Neural cell (in vitro differentiated cells): ENCODE data around the gene GHRH. TPM values are rescaled to one million over a fixed set of nuclear protein-coding genes. Genes with fewer than 3 reads are reported as not detected.

ENCODE experiments used
- H2AFZ ChIP-seq: fragments of 200-600, 300-800 bp; sonication (generic), shearing (Covaris generic); 2 replicates; pipeline ENCODE4 v1.6.0; 2014; ENCODE audit warnings: low read depth, mild to moderate bottlenecking, antibody characterized with exemption, low read length, moderate library complexity
- H3F3A ChIP-seq: fragments of 200-600 bp; shearing (Covaris generic); 2 replicates; pipeline ENCODE4 v1.6.1; 2016; ENCODE audit warnings: mild to moderate bottlenecking, moderate library complexity, mixed read lengths, antibody characterized with exemption, low read length; ENCODE audit not compliant: insufficient read depth, poor library complexity, severe bottlenecking
- H3K27ac ChIP-seq: fragments of 200-600, 300-800 bp; sonication (generic), shearing (Covaris generic); 2 replicates; pipeline ENCODE4 v1.5.1; 2014; ENCODE audit warnings: mild to moderate bottlenecking, low read length, moderate library complexity
- H3K27me3 ChIP-seq: fragments of 300-800, 200-600 bp; sonication (generic), shearing (Covaris generic); 2 replicates; pipeline ENCODE4 v1.6.0; 2014; ENCODE audit warnings: mild to moderate bottlenecking, low read depth, low read length, moderate library complexity; ENCODE audit not compliant: insufficient read depth
- H3K36me3 ChIP-seq: fragments of 300-800, 200-600 bp; sonication (generic), shearing (Covaris generic); 2 replicates; pipeline ENCODE4 v1.5.1; 2014; ENCODE audit warnings: mild to moderate bottlenecking, antibody characterized with exemption, low read length, moderate library complexity; ENCODE audit not compliant: insufficient read depth
- H3K4me2 ChIP-seq: fragments of 300-800, 200-600 bp; sonication (generic), shearing (Covaris generic); 2 replicates; pipeline ENCODE4 v1.6.0; 2014; ENCODE audit warnings: mild to moderate bottlenecking, low read length
- H3K4me3 ChIP-seq: fragments of 300-800, 200-600 bp; sonication (generic), shearing (Covaris generic); 2 replicates; pipeline ENCODE4 v1.5.1; 2014; ENCODE audit warnings: mild to moderate bottlenecking, low read length, moderate library complexity
- H3K79me2 ChIP-seq: fragments of 200-600 bp; shearing (Covaris generic); replicated peaks from 2 replicates; pipeline ENCODE4 v1.6.0; 2014; ENCODE audit warnings: mild to moderate bottlenecking, low read length, moderate library complexity; ENCODE audit not compliant: insufficient read depth
- H3K9ac ChIP-seq: fragments of 300-800, 200-600 bp; sonication (generic), shearing (Covaris generic); 2 replicates; pipeline ENCODE4 v1.6.1; 2016; ENCODE audit warnings: mild to moderate bottlenecking, low read length, mixed read lengths
- H3K9me2 ChIP-seq: fragments of 200-600 bp; shearing (Covaris generic); 2 replicates; pipeline ENCODE4 v1.6.1; 2016; ENCODE audit warnings: mild to moderate bottlenecking, low read length, mixed read lengths; ENCODE audit not compliant: insufficient read depth
- H3K9me3 ChIP-seq: fragments of 200-600, 300-800 bp; sonication (generic), shearing (Covaris generic); 2 replicates; pipeline ENCODE4 v1.6.1; 2016; ENCODE audit warnings: mild to moderate bottlenecking, mixed run types, low read length, moderate library complexity, mixed read lengths
- H4K20me1 ChIP-seq: fragments of 200-600 bp; shearing (Covaris generic); 2 replicates; pipeline ENCODE4 v1.6.1; 2016; ENCODE audit warnings: mild to moderate bottlenecking, mixed run types; ENCODE audit not compliant: insufficient read depth
- EP300 ChIP-seq: fragments of 450-650 bp; conservative IDR thresholded peaks from 2 replicates; pipeline ENCODE4 v1.6.1; 2014; ENCODE audit warnings: antibody characterized with exemption, mild to moderate bottlenecking, moderate library complexity; ENCODE audit not compliant: poor library complexity, severe bottlenecking
- EZH2 ChIP-seq: fragments of 200-600, 300-800 bp; shearing (Covaris generic), sonication (generic); IDR thresholded peaks from 2 replicates; pipeline ENCODE4 v1.6.1; 2014; ENCODE audit warnings: antibody characterized with exemption, low read length, borderline replicate concordance, mild to moderate bottlenecking; ENCODE audit not compliant: insufficient read depth, poor library complexity, severe bottlenecking
- MXI1 ChIP-seq: fragments of 450-650 bp; conservative IDR thresholded peaks from 2 replicates; pipeline ENCODE4 v1.6.1; 2014; ENCODE audit warnings: antibody characterized with exemption, mild to moderate bottlenecking; ENCODE audit not compliant: poor library complexity, severe bottlenecking
- POLR2AphosphoS5 ChIP-seq: IDR thresholded peaks from 2 replicates; pipeline ENCODE4 v1.6.1; 2012
- RAD21 ChIP-seq: fragments of 450-650 bp; conservative IDR thresholded peaks from 2 replicates; pipeline ENCODE4 v1.6.1; 2014; ENCODE audit warnings: antibody characterized with exemption, mild to moderate bottlenecking, moderate library complexity
- SMC3 ChIP-seq: fragments of 450-650 bp; conservative IDR thresholded peaks from 2 replicates; pipeline ENCODE4 v1.6.1; 2014; ENCODE audit warnings: antibody characterized with exemption, mild to moderate bottlenecking, moderate library complexity; ENCODE audit not compliant: poor library complexity
- TAF1 ChIP-seq: IDR thresholded peaks from 2 replicates; pipeline ENCODE4 v1.6.1; 2012; ENCODE audit warnings: low read depth
- polyA plus RNA-seq: library from polyadenylated mRNA; depleted of rRNA; stranded (reverse); fragments of >200 nt; gene quantifications from 2 replicates; pipeline ENCODE4 v1.2.3, GENCODE V29; 2014
- TF ChIP-seq, protein P1 (sequence below): IDR thresholded peaks from 2 replicates; pipeline ENCODE4 v1.6.1; 2012; ENCODE audit warnings: borderline replicate concordance
- TF ChIP-seq, protein P2 (sequence below): fragments of 450-650 bp; IDR thresholded peaks from 2 replicates; pipeline ENCODE4 v1.5.1; 2014; ENCODE audit warnings: antibody characterized with exemption, mild to moderate bottlenecking, moderate library complexity; ENCODE audit not compliant: poor library complexity, severe bottlenecking

GHRH gene
- polyA plus RNA-seq, 1 donor from 2014 or later = not detected

DNA sequence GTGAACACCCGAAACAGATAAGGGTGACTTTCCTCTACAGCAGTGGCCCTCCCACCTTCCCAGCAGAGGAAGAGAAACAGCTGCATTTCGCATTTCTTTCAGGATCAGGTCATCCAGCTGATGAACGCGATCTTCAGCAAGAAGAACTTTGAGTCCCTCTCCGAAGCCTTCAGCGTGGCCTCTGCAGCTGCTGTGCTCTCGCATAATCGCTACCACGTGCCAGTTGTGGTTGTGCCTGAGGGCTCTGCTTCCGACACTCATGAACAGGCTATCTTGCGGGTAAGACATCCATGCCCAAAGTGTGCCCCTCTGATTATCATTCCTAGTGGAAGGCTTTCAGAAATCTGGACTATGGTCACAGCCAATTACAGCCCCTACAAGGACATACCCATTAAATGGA, 54.4 kb downstream of the GHRH start:
- Histone ChIP-seq H3K9me3 (no peaks in the 10 kb centered on the region), H3K27ac (no peak overlapping the region), H3K27me3 (peaks cover 4% of the 10 kb centered on the region), H3K4me2 (no peak overlapping the region), H4K20me1 (no peaks in the 10 kb centered on the region), H3K79me2 (no peaks in the 10 kb centered on the region), H3K36me3 (peaks cover 31% of the 10 kb centered on the region), H3K4me3 (no peak overlapping the region), H2AFZ (no peak overlapping the region), H3F3A (peaks cover 18% of the 10 kb centered on the region), H3K9me2 (no peaks in the 10 kb centered on the region), H3K9ac (no peak overlapping the region)
- TF ChIP-seq RAD21 (no peak), EP300 (no peak), TAF1 (no peak), MXI1 (no peak), SMC3 (no peak), POLR2AphosphoS5 (no peak), EZH2 (no peak)
- TF ChIP-seq, protein P1, sequence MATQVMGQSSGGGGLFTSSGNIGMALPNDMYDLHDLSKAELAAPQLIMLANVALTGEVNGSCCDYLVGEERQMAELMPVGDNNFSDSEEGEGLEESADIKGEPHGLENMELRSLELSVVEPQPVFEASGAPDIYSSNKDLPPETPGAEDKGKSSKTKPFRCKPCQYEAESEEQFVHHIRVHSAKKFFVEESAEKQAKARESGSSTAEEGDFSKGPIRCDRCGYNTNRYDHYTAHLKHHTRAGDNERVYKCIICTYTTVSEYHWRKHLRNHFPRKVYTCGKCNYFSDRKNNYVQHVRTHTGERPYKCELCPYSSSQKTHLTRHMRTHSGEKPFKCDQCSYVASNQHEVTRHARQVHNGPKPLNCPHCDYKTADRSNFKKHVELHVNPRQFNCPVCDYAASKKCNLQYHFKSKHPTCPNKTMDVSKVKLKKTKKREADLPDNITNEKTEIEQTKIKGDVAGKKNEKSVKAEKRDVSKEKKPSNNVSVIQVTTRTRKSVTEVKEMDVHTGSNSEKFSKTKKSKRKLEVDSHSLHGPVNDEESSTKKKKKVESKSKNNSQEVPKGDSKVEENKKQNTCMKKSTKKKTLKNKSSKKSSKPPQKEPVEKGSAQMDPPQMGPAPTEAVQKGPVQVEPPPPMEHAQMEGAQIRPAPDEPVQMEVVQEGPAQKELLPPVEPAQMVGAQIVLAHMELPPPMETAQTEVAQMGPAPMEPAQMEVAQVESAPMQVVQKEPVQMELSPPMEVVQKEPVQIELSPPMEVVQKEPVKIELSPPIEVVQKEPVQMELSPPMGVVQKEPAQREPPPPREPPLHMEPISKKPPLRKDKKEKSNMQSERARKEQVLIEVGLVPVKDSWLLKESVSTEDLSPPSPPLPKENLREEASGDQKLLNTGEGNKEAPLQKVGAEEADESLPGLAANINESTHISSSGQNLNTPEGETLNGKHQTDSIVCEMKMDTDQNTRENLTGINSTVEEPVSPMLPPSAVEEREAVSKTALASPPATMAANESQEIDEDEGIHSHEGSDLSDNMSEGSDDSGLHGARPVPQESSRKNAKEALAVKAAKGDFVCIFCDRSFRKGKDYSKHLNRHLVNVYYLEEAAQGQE = no peak
- TF ChIP-seq, protein P2, sequence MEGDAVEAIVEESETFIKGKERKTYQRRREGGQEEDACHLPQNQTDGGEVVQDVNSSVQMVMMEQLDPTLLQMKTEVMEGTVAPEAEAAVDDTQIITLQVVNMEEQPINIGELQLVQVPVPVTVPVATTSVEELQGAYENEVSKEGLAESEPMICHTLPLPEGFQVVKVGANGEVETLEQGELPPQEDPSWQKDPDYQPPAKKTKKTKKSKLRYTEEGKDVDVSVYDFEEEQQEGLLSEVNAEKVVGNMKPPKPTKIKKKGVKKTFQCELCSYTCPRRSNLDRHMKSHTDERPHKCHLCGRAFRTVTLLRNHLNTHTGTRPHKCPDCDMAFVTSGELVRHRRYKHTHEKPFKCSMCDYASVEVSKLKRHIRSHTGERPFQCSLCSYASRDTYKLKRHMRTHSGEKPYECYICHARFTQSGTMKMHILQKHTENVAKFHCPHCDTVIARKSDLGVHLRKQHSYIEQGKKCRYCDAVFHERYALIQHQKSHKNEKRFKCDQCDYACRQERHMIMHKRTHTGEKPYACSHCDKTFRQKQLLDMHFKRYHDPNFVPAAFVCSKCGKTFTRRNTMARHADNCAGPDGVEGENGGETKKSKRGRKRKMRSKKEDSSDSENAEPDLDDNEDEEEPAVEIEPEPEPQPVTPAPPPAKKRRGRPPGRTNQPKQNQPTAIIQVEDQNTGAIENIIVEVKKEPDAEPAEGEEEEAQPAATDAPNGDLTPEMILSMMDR = no peak

DNA sequence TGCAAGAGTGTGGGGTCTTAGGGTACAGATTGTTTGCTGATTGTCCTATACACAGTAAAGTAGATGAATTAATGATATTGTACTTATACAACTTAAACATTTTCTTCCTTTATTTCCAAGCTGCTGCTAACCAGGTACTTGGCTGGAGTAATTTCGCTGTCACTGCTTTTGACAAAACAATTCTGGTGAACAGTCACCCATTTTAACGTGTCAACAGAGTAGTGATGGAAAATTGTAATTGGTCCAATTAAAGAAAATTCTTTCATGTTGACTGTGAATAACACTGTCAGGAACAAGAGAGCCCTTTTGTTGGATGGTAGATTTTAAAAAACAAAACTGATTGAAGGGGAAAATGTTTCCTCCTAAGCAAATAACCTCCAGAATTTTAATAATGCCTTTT, 55.8 kb downstream of the GHRH start:
- Histone ChIP-seq H3K4me3 (no peak overlapping the region), H3F3A (peaks cover 24% of the 10 kb centered on the region), H4K20me1 (no peaks in the 10 kb centered on the region), H3K9me2 (no peaks in the 10 kb centered on the region), H3K79me2 (no peaks in the 10 kb centered on the region), H3K4me2 (no peak overlapping the region), H3K9ac (no peak overlapping the region), H3K36me3 (peaks cover 35% of the 10 kb centered on the region), H3K27ac (no peak overlapping the region), H3K27me3 (peaks cover 7% of the 10 kb centered on the region), H3K9me3 (no peaks in the 10 kb centered on the region), H2AFZ (no peak overlapping the region)
- no peak for TF ChIP-seq TAF1
- peak; percentile 13 for TF ChIP-seq EP300
- TF ChIP-seq RAD21 = no peak
- no peak for TF ChIP-seq MXI1

DNA sequence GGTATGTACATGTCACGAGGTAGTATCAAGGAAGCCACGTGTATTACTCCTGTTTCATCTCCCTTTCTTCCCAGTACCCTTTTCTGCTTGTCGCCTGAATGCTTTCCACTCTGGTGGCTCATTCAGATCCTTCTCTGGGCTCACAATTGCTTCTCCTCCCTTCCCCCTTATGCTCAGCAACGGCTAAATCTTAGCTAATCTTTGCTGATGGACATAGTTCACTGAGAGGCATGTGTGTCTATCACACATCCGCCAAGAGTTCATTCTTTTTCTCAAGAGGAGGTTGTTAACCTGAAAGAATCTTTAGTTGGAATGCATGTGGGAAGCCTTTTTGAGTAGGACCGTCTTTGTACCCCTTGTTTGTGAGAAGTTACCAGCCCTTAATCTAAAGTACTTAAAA, 56.5 kb downstream of the GHRH start:
- Histone ChIP-seq H3K9me2 (no peaks in the 10 kb centered on the region), H3K27ac (no peak overlapping the region), H3K4me2 (no peak overlapping the region), H3K9me3 (no peaks in the 10 kb centered on the region), H3K27me3 (peaks cover 8% of the 10 kb centered on the region), H2AFZ (no peak overlapping the region), H3K4me3 (no peak overlapping the region), H3F3A (peaks cover 24% of the 10 kb centered on the region), H4K20me1 (no peaks in the 10 kb centered on the region), H3K9ac (no peak overlapping the region), H3K79me2 (no peaks in the 10 kb centered on the region), H3K36me3 (peaks cover 35% of the 10 kb centered on the region)
- TF ChIP-seq POLR2AphosphoS5 (no peak), MXI1 (peak; percentile 46)
